ENCODE measurements around the gene ACSF3. TPM values are rescaled to one million over a fixed set of nuclear protein-coding genes. Genes with fewer than 3 reads are reported as not detected.
"Not testable (repeated sequence)": the region's sequence is repeated elsewhere in the genome, so short reads cannot be mapped to it uniquely, and the experiment has no call there.

The ACSF3 gene
- total RNA-seq, 1 experiment from 2014 or later: 30.5 TPM

DNA sequence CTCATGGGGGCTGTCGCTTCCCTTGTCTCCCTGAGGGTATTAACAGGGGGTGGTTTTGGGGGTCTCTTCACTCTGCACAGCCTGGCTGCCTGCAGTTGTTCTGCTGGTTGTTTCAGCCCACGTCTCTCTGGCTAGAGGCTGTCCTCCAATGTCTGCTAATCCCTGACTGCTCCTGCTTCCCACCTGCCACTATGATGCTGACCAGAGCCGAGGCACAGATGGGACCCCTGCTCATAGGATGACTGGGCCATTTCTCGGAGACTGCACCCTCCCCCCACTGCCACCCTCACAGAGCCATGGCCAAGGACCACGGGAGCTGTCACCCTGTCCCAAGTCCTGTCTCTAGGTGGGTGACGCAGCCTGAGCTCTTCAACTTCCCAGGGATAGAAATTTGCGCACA lies 1.6 kb upstream of the ACSF3 start:
- DNase-seq (ENCODE audit: low read depth): no peak

DNA sequence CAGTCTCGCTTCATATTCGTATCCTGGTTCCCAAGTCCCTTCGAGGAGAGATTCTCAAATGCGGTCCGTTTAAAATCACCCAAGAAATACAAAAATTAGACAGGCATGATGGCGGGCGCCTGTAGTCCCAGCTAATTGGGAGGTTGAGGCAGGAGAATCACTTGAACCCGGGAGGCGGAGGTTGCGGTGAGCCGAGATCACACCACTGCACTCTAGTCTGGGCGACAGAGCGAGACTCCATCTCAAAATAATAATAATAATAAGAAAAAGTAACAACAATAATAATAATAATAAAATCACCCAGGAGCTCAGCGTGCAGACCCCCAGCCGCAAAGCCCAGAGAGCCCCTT lies 425 bp upstream of the ACSF3 start:
- DNase-seq (ENCODE audit: low read depth): not testable (repeated sequence)

- no peak for DNase-seq (ENCODE audit: low read depth)
Observed at GRCh38 chr16:89094252-89094879, 714 bp downstream of the ACSF3 start.

GRCh38 chr16:89094880-89095258 lies 1.2 kb downstream of the ACSF3 start:
- DNase-seq (ENCODE audit: low read depth): no peak

DNA sequence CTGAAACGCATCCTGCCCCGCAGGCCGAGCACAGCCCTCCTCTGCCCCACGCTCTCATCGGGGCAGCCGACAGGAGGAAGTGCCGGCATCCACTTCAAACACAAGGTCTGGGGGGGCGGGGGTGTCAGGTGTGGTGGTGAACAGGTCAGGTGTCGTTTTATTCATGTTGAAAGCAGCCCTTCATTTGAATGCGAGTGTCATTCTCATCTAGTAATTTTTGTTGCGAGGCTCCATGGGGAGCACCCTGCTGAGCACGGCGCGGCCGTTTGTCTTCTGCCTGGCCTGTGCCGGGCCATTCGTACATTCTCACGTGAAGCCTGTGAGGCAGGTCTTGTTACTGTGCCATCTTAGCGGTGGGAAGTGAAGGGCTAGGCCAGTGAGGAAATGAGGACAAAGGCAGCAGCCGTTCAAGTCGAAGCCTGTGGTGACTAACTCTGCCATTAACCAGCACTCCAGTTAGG lies 1.9 kb downstream of the ACSF3 start:
- DNase-seq (ENCODE audit: low read depth): no peak

- DNase-seq (ENCODE audit: low read depth): no peak
Observed at GRCh38 chr16:89096042-89096717, 2.5 kb downstream of the ACSF3 start.

- DNase-seq (ENCODE audit: low read depth): no peak
Observed at GRCh38 chr16:89096768-89097391, 3.2 kb downstream of the ACSF3 start.

- DNase-seq (ENCODE audit: low read depth): no peak
Observed at GRCh38 chr16:89097392-89097772, 3.7 kb downstream of the ACSF3 start.

DNA sequence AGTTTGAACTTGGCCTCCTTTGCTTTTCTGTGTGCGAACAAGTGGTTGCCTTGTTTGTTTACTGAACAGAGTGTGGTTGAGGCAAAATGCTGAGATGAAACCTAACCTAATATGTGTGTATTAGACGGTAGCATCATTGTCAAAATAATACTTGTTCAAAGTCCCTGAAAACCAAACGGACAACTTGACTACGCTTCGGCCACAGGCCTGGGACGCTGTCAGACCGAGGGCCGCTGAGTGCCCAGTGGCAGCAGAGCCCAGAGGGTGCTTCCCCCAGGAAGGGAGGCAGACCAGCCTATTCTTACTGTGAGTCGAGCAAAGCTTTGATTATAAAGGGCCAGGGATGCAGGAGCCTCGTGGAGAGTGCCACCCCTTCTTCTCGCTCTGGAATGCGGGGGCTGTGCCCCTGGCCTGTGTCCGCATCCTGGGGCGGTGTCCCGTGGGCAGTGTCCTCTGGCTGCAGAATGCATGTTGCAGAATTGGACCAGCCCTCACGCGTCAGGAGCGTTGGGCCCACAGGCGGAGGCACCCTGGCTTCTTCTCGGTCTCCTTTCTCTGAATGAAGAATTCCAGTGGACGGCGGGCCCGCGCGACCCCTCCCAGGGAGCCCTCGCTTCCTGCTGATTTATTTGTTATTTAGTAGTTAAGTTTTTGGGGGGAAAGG lies 5.2 kb downstream of the ACSF3 start:
- DNase-seq (ENCODE audit: low read depth): no peak

GRCh38 chr16:89099905-89100304 lies 6.3 kb downstream of the ACSF3 start:
- DNase-seq (ENCODE audit: low read depth): peak; percentile 30

DNA sequence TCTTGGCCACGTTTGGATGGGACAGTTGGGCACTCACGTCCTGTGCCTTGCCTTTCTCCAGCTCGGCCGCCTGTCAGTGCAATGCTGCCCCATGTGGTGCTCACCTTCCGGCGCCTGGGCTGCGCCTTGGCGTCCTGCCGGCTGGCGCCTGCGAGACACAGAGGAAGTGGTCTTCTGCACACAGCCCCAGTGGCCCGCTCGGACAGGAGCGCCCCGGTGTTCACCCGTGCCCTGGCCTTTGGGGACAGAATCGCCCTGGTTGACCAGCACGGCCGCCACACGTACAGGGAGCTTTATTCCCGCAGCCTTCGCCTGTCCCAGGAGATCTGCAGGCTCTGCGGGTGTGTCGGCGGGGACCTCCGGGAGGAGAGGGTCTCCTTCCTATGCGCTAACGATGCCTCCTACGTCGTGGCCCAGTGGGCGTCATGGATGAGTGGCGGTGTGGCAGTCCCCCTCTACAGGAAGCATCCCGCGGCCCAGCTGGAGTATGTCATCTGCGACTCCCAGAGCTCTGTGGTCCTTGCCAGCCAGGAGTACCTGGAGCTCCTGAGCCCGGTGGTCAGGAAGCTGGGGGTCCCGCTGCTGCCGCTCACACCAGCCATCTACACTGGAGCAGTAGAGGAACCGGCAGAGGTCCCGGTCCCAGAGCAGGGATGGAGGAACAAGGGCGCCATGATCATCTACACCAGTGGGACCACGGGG lies 7.1 kb downstream of the ACSF3 start:
- DNase-seq (ENCODE audit: low read depth): no peak

- DNase-seq (ENCODE audit: low read depth): no peak
Observed at GRCh38 chr16:89101303-89102040, 7.8 kb downstream of the ACSF3 start.

DNA sequence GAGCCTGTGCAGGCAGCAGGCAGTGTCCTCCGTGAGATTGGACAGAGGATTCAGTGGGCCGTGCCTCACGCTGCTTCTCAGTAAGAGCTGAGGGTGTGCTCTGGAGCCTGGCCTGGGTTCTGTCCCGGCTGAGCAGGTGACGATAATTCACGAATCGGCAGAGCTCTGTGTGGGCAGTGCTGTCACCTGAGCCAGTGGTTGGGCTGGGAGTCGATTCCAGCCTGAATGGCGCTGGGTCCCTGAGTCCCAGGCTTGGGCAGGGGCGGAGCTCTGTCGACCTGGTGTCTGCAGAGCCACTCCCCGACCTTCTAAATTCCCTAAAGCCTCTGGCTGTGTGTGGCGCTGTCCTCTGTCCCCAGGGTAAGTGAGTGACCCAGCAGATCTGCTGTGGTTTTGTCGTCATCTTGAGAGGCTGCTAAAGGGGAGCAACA lies 8.4 kb downstream of the ACSF3 start:
- no peak for DNase-seq (ENCODE audit: low read depth)

DNA sequence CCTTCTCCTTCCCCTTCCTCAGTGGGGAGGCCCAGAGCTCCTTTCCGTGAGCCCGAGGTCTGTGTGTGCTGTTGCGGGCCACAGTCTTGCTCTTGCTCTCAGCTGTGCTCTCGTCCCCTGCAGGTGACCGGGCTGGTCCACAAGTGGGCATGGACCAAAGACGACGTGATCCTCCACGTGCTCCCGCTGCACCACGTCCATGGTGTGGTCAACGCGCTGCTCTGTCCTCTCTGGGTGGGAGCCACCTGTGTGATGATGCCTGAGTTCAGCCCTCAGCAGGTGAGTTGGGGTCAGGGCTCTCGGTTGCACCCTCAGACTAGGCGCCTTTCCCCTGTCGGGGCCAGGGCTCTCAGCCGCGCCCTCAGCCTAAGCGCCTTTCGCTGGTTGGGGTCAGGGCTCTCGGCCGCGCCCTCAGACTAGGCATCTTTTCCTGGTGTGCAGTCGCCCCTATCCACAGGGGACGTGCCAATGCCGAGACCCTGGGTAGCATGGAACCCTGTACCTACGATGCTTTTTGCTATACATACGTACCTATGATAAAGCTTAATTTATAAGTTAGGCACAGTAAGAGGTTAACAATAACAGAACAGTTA lies 8.9 kb downstream of the ACSF3 start:
- no peak for DNase-seq (ENCODE audit: low read depth)

GRCh38 chr16:89103156-89103555 lies 9.5 kb downstream of the ACSF3 start:
- no peak for DNase-seq (ENCODE audit: low read depth)

DNA sequence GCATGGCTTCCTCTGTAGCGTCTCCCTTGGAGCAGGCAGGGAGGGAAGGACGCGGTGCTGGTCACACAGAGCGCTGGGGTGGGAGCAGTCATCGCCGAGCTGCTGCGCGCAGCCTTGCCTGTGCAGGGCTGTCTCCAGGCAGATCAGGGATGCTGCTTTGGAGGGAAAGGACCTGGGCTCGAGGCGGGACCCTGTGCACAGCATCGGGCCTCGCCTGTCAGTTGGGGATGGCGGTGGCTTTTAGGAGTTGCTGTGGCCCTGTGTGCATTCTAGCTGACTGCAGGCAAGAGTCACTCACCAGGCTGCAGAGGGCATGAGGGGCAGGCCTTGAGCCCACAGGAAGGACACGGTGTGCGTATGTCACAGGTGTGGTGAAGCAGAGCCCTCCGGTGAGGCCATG lies 10.1 kb downstream of the ACSF3 start:
- no peak for DNase-seq (ENCODE audit: low read depth)

GRCh38 chr16:89104303-89104702 lies 10.7 kb downstream of the ACSF3 start:
- no peak for DNase-seq (ENCODE audit: low read depth)

DNA sequence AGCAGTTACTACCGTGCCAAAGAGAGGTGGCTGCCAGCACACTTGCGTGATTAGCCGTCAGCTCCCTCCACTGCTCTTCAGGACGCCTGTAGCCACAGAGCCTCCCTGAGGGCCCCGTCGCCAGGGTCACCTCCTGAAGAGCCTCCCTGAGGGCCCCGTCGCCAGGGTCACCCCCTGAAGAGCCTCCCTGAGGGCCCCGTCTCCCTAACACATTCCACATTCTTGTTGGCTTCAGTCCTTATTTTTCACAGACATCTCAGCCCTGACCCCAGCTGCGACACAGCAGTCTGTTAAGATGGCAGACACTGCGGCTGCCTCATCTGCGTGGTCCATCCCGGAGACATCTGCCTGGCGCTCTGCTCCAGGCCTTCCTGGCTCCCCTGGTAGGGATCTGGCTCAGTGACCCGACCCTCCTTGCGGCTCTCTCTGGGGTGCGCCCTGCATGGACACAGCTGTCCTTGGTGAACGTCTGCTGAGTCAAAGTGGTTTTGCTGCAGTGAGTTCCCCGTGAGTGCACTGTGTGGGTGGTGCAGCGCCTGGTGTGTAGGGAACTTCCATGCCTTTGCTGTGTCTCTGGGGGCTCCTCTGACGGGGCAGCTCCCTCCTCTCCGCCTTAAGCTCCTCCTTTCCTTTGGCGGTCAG lies 11.4 kb downstream of the ACSF3 start:
- DNase-seq (ENCODE audit: low read depth): no peak

DNA sequence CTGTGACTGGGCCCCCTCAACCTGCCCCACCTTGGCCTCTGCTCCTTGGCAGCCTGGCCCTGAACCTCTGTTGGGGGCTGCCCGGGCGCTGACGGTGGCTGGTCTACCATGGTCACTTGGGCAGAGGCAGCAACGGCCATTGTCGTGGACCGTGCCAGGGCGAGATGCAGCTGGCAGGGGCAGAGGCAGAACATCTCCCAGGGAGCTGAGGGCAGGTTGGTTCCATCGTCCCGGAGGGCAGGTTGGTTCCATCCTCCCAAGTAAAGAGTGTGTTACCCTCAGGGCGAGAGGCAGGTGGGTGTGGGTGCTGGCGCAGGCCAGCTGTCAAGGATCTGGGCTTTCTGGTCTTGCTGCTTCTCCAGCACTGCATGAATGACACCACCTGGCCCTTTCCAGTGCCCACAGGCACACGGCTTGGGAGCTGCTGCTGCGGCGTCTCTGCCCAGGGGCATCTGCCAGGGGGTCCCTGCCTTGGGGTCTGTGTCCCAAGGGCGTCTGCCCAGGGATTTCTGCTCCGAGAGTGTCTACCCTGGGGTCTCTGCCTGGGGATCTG lies 12.0 kb downstream of the ACSF3 start:
- DNase-seq (ENCODE audit: low read depth): no peak

Data from HT1080 (cell line).